Endodermal cell (in vitro differentiated cells): ENCODE measurements around the gene MBD6. TPM values are rescaled to one million over a fixed set of nuclear protein-coding genes. Genes with fewer than 3 reads are reported as not detected.

Source experiments
- DNase-seq: peaks from one replicate; pipeline ENCODE4 v3.0.0-alpha.2; 2017
- H3K27ac ChIP-seq: 2 replicates; pipeline ENCODE4 v1.5.1; 2013; ENCODE audit warnings: mild to moderate bottlenecking, low read depth, low read length, moderate library complexity
- H3K27me3 ChIP-seq: 2 replicates; pipeline ENCODE4 v1.6.1; 2013; ENCODE audit warnings: mild to moderate bottlenecking, low read length, moderate library complexity; ENCODE audit not compliant: insufficient read depth, control insufficient read depth, poor library complexity, severe bottlenecking
- H3K36me3 ChIP-seq: 2 replicates; pipeline ENCODE4 v1.7.0; 2013; ENCODE audit warnings: mild to moderate bottlenecking, low read length, moderate library complexity; ENCODE audit not compliant: control insufficient read depth, insufficient read depth
- H3K4me1 ChIP-seq: one replicate; pipeline ENCODE4 v1.7.0; 2013; ENCODE audit warnings: low read length; ENCODE audit not compliant: control insufficient read depth, insufficient read depth
- H3K4me3 ChIP-seq: 2 replicates; pipeline ENCODE4 v1.5.1; 2013; ENCODE audit warnings: mild to moderate bottlenecking, low read length, moderate library complexity
- H3K9ac ChIP-seq: 2 replicates; pipeline ENCODE4 v1.6.1; 2013; ENCODE audit warnings: mild to moderate bottlenecking, low read length, moderate library complexity; ENCODE audit not compliant: poor library complexity, severe bottlenecking; ENCODE audit errors: extremely low read depth
- H3K9me3 ChIP-seq: 2 replicates; pipeline ENCODE4 v1.6.1; 2013; ENCODE audit warnings: mild to moderate bottlenecking, low read length, moderate library complexity; ENCODE audit not compliant: control insufficient read depth
- H3K27ac Mint-ChIP-seq: 2 replicates; pipeline ENCODE4 v1.8.0; 2020; ENCODE audit warnings: mixed read lengths
- H3K27me3 Mint-ChIP-seq: 2 replicates; pipeline ENCODE4 v1.8.0; 2021; ENCODE audit warnings: mild to moderate bottlenecking, mixed read lengths; ENCODE audit not compliant: insufficient read depth
- H3K36me3 Mint-ChIP-seq: 2 replicates; pipeline ENCODE4 v1.8.0; 2020; ENCODE audit warnings: low read depth, mixed read lengths
- H3K4me1 Mint-ChIP-seq: 2 replicates; pipeline ENCODE4 v1.8.0; 2020; ENCODE audit warnings: mixed read lengths
- H3K4me3 Mint-ChIP-seq: 2 replicates; pipeline ENCODE4 v1.8.0; 2020; ENCODE audit warnings: mild to moderate bottlenecking, moderate library complexity, mixed read lengths
- H3K9me3 Mint-ChIP-seq: 2 replicates; pipeline ENCODE4 v1.8.0; 2020; ENCODE audit warnings: mild to moderate bottlenecking, mixed read lengths
- WGBS, 2 experiments: methylation state at CpG; one replicate each; pipeline versions ENCODE4 v1.1.5 to v1.1.7; 2013; ENCODE audit warnings: missing lambda C conversion rate in 2 of 2, mixed read lengths in 1 of 2; ENCODE audit not compliant: insufficient coverage in 1 of 2, insufficient read length in 1 of 2; 5-methylcytosine and 5-hydroxymethylcytosine counted together
- total RNA-seq, 2 donors: library from RNA; stranded (reverse); fragmentation: NEBNext Ultra II Directional in 1 of 2; extraction: Animal tissue kit (Norgen Biotek cat#: 25700) in 1 of 2; gene quantifications; 2 replicates in 1 of 2; 3 replicates in 1 of 2; pipeline ENCODE4 v1.2.1, GENCODE V29; 2021
- TF ChIP-seq, protein P1 (sequence below): fragments of 200-600 bp; sonication (generic); conservative IDR thresholded peaks from 2 replicates; pipeline ENCODE4 v1.5.0; 2021; ENCODE audit warnings: antibody characterized with exemption, mild to moderate bottlenecking

The MBD6 gene
- total RNA-seq, 2 donors from 2014 or later = 49.2 to 88.2 TPM

DNA sequence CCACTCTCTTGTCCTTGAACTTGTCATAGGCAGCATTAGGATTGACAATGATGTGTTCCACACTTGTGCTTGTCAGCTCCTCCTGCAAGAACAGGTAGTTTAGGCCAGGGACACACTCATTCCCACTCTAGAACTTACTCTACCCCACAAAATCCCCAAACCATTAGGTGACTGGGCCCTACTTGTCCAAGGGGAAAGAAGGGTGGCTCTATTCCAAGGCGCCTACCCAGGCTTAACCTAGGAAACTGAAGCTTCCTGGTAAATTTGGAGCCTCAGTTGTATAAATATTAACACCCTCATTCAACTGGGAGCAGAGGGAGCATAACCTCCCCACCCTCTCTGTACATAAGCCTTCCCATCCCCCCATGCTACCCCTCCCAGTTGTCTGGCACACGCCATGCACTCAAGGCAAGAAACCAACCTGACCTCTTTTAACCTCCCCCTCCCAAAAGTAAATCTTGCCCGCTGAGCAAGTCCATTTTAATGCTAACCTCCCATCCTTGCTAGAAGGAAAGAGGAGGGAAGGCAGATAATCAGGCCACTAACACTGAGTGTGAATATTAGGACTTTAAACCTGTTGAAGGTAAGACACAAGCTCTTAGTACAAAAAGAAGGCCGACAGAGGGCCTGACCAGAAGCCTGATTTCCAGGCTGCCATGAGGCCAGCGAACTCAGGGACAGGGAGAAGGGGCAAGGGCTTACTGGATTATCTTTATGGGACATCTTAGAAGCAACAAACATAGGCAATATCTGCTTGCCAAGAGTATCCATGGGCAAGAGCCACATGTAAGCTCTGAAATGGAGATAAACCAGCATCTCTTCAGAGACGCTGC lies 13.4 kb downstream of the MBD6 start:
- peaks cover 73% of the 10 kb centered on the region for H3K36me3 Mint-ChIP-seq
- no peak overlapping the region for H3K27ac Mint-ChIP-seq
- Histone ChIP-seq H3K27me3 (no peaks in the 10 kb centered on the region), H3K27ac (no peak overlapping the region), H3K4me3 (no peak overlapping the region), H3K9me3 (no peaks in the 10 kb centered on the region), H3K4me1 (peaks cover 6% of the 10 kb centered on the region), H3K9ac (no peak overlapping the region), H3K36me3 (peaks cover 86% of the 10 kb centered on the region)
- no peak for DNase-seq
- H3K4me1 Mint-ChIP-seq = no peaks in the 10 kb centered on the region
- H3K27me3 Mint-ChIP-seq = no peaks in the 10 kb centered on the region
- H3K4me3 Mint-ChIP-seq = no peak overlapping the region
- TF ChIP-seq, protein P1, sequence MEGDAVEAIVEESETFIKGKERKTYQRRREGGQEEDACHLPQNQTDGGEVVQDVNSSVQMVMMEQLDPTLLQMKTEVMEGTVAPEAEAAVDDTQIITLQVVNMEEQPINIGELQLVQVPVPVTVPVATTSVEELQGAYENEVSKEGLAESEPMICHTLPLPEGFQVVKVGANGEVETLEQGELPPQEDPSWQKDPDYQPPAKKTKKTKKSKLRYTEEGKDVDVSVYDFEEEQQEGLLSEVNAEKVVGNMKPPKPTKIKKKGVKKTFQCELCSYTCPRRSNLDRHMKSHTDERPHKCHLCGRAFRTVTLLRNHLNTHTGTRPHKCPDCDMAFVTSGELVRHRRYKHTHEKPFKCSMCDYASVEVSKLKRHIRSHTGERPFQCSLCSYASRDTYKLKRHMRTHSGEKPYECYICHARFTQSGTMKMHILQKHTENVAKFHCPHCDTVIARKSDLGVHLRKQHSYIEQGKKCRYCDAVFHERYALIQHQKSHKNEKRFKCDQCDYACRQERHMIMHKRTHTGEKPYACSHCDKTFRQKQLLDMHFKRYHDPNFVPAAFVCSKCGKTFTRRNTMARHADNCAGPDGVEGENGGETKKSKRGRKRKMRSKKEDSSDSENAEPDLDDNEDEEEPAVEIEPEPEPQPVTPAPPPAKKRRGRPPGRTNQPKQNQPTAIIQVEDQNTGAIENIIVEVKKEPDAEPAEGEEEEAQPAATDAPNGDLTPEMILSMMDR = no peak
- no peaks in the 10 kb centered on the region for H3K9me3 Mint-ChIP-seq
- 67 to 77% methylated on average over 3 to 6 of the region's 6 CpGs for WGBS, 2 experiments

DNA sequence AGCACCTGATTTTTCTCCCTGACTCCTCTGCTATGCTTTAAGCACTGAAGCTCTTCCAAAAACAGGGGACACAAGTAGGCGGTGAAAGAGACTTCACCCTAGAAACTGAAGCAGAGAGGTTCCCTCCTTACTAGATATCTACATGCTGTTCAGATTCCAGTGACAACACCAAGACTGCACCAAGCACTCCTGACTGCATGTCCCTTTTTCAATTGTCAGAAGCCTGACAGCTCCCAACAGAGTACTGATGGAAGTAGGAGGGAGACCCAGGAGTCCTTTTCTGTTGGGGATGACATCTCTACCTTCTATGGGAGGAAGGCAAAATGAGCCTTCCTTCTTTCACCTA lies 13.9 kb downstream of the MBD6 start:
- H3K9me3 ChIP-seq = no peaks in the 10 kb centered on the region
- no peaks in the 10 kb centered on the region for H3K27me3 ChIP-seq
- no peaks in the 10 kb centered on the region for H3K4me1 Mint-ChIP-seq
- no peak overlapping the region for H3K4me3 ChIP-seq
- DNase-seq = no peak
- TF ChIP-seq, protein P1 = no peak
- H3K36me3 ChIP-seq = peaks cover 86% of the 10 kb centered on the region
- no peaks in the 10 kb centered on the region for H3K27me3 Mint-ChIP-seq
- H3K27ac ChIP-seq = no peak overlapping the region
- WGBS, 2 experiments = 97 to 100% methylated on average over 1 of the region's 1 CpG
- no peaks in the 10 kb centered on the region for H3K9me3 Mint-ChIP-seq
- H3K36me3 Mint-ChIP-seq = peaks cover 73% of the 10 kb centered on the region
- H3K4me3 Mint-ChIP-seq = no peak overlapping the region
- H3K27ac Mint-ChIP-seq = no peak overlapping the region
- peaks cover 6% of the 10 kb centered on the region for H3K4me1 ChIP-seq
- no peak overlapping the region for H3K9ac ChIP-seq

DNA sequence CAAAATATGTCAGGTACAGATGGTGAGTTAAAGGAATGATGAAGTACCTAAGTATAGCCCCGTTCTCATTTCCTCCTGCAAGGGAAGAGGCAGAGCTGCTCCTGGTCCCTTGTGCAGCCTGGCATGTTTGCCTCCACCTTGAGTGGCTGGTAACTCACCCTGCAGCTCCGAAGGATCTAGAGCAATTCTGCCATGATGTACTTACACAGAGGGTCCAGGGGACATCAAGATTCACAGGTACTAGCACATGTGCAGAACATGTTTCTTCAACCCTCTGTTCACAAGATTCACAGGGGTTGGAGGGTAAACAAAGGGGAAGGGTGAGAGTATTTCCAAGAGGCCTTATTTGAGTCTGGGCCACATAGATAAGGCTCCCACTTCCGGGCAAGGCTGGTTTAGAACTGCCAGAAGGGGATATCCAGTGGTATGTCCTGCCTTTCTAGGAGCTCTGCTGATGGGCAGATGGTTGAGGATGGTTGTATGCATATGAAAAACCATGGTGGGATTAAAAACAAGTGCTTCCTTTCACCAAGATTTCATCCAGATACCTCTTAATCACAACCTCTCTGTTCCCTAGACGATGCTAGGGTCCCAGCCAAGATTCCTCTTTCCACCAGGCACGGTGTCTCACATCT lies 16.6 kb downstream of the MBD6 start:
- DNase-seq = no peak
- Mint-ChIP-seq H3K27me3 (no peaks in the 10 kb centered on the region), H3K4me1 (no peaks in the 10 kb centered on the region), H3K9me3 (no peaks in the 10 kb centered on the region), H3K36me3 (peaks cover 54% of the 10 kb centered on the region), H3K27ac (no peak overlapping the region), H3K4me3 (no peak overlapping the region)
- TF ChIP-seq, protein P1 = no peak
- Histone ChIP-seq H3K27me3 (no peaks in the 10 kb centered on the region), H3K4me3 (no peak overlapping the region), H3K4me1 (no peaks in the 10 kb centered on the region), H3K9ac (no peak overlapping the region), H3K9me3 (no peaks in the 10 kb centered on the region), H3K36me3 (peaks cover 64% of the 10 kb centered on the region), H3K27ac (no peak overlapping the region)
- WGBS, 2 experiments = 95 to 96% methylated on average over 4 to 5 of the region's 5 CpGs
